SIG-M5 treated with dmso at 0.1 percent for 504 hours (cell line): ENCODE data around the gene ROR2.
"Not testable (repeated sequence)": the region's sequence is repeated elsewhere in the genome, so short reads cannot be mapped to it uniquely, and the experiment has no call there.

Source experiments
- DNase-seq: peaks from one replicate; lab custom pipeline; 2025; ENCODE audit not compliant: unreplicated experiment; lab: John Stamatoyannopoulos, UW

Gene ROR2

DNA sequence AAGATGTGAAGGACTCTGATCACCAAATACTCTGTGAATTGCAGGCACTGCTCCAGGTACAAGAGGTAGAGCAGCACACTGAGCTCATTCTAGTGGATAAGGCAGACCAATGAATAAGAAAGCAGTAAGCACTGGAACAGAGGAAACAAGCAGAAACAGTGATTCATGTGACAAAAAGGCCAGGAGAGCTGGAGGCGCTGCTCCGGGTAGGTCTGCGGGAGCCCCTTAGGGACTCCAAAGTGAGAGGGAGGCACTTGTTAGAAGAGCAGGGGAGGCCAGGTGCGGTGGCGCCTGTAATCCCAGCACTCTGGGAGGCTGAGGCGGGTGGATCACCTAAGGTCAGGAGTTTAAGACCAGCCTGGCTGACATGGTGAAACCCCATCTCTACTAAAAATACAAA is 294.8 kb downstream of the ROR2 start:
- DNase-seq = no peak

DNA sequence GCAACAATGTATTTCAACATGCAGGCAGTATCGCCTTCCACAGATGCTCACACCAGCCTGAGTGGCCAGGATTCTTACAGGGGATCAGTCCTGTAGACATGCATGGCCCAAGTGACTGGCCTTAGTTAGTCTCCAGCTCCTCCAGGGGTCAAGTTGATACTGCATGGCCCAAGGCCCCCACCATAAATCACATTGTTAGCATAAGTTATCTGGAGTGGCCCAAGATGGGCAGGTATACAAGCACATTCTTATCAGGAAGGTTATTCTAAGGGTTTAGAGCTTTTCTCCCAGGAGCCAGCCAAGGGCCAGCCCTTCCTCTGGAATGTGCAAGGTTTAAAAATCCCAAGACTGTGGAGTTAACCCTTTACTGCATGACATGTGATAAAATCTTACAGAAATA is 295.5 kb downstream of the ROR2 start:
- DNase-seq = no peak

GRCh38 chr9:91647371-91647770 is 302.7 kb downstream of the ROR2 start:
- DNase-seq = no peak

GRCh38 chr9:91646702-91647101 is 303.3 kb downstream of the ROR2 start:
- no peak for DNase-seq

GRCh38 chr9:91644433-91644832 is 305.6 kb downstream of the ROR2 start:
- DNase-seq = no peak

DNA sequence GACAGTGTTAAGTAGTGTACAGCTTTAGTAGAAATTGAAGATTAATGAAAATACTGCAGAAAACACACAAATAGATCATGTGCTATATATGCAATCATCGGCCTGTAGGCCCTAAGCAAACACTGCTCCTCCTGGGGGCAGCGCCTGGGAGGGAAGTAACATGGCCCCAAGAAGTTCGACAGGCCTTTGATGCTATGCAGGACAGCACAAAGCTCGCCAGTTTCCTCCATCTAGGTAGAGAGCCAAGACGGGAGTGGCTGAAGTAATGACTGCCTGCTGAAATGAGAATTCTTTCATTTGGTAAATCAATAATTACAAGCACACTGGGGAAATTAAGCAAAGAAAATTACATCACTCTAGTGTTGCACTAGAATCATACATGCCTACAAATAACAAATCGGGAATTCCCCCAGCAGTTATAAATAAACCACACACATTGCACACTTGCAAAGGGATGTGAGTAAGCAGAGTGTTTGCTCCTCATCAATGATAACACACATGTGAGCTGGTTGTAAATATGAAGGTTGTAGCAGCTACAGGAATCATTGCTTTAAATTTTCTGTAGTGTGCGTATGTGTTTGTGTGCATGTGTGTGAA is 306.4 kb downstream of the ROR2 start:
- no peak for DNase-seq

GRCh38 chr9:91642771-91643170 is 307.3 kb downstream of the ROR2 start:
- DNase-seq = no peak

GRCh38 chr9:91640428-91640827 is 309.6 kb downstream of the ROR2 start:
- no peak for DNase-seq

DNA sequence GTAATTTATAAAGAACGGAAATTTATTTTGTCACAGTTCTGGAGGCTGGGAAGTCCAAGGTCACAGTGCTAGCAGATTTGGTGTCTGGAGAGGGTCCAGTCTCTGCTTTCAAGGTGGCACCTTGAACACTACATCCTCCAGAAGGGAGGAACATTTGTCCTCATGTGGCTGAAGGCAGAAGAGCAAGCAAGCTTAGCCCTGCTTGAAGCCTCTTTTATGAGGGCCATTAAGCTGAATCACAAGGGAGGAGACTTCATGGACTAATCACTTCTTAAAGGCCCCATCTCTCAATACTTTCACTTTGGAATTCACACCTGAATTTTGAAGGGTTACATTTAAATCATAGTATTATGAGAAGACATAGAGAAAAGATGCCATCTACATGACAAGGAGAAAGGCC is 311.0 kb downstream of the ROR2 start:
- no peak for DNase-seq

- not testable (repeated sequence) for DNase-seq
Measured at GRCh38 chr9:91634832-91635231, 315.2 kb downstream of the ROR2 start.

- no peak for DNase-seq
Measured at GRCh38 chr9:91629718-91630117, 320.3 kb downstream of the ROR2 start.

GRCh38 chr9:91628892-91629291 is 321.1 kb downstream of the ROR2 start:
- no peak for DNase-seq

DNA sequence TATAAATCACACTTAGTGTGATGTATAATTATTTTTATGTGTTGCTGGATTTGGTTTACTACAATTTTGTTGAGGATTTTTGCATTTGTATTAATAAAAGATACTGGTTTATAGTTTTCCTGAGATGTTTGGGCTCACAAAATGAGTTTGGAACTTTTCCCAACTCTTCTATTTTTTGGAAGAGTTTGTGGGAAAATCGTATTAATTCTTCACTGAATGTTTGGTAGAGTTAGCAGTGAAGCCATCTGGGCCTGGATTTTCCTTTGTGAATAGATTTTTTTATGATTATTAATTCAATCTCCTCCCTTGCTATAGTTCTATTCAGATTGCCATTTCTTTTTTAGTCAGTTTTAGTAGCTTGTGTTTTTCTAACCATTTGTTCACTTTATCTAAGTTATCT is 324.7 kb downstream of the ROR2 start:
- no peak for DNase-seq

- DNase-seq = no peak
Measured at GRCh38 chr9:91623004-91623403, 327.0 kb downstream of the ROR2 start.

- DNase-seq = not testable (repeated sequence)
Measured at GRCh38 chr9:91622121-91622520, 327.9 kb downstream of the ROR2 start.

GRCh38 chr9:91614044-91614443 is 336.0 kb downstream of the ROR2 start:
- DNase-seq = not testable (repeated sequence)

DNA sequence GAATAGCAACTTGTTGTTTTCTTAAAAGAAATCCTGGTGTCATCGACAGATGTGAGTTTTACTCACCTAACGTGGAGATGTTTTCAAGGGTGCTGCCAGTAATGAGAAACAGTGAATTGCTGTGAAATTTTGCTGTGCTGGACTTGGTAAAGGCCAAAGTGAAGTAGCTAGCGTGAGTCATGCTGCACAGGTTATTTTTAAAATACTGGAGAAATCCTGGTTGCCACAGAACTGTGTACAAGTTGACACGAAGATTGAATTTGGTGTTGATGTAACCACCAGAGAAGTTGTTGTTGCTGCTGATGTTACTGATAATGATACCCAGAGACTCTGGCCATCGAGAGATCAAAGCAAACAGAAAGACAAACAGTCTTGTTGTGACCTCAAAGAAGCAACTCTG is 338.4 kb downstream of the ROR2 start:
- no peak for DNase-seq

DNA sequence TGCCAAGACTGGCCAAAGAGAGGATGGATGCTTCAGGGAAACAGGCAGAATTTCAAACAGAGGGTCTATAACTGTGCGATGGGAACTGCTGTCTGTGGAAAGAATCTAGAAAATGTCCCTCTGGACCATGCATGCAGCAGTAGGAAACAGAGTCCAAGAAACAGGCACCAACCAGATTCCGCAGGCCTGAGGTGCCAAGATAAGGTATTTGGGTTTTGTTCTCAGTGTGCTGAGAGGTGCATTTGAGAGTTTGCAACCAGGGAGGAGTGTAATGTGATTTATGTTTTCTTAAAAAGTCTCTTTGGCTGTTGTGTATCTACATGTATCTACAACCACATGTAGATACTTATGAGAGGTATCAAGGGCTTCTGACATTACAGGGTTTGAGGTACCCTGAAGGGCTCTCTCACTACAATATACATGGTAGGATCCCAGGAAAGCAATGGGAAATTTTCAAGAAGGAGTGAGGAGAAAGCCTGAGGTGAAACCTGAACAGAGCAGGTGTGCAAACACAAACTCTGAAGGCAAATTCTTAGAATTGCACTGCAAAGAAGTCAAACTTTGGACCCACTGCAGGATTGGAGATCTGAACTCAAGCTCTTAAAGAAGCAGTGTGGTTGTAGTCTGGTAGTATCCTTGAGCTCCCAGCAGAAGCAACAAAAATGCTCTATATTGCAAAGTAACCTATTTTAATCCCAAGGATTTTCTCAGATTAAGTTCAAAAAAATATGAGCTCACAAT is 343.6 kb downstream of the ROR2 start:
- no peak for DNase-seq

DNA sequence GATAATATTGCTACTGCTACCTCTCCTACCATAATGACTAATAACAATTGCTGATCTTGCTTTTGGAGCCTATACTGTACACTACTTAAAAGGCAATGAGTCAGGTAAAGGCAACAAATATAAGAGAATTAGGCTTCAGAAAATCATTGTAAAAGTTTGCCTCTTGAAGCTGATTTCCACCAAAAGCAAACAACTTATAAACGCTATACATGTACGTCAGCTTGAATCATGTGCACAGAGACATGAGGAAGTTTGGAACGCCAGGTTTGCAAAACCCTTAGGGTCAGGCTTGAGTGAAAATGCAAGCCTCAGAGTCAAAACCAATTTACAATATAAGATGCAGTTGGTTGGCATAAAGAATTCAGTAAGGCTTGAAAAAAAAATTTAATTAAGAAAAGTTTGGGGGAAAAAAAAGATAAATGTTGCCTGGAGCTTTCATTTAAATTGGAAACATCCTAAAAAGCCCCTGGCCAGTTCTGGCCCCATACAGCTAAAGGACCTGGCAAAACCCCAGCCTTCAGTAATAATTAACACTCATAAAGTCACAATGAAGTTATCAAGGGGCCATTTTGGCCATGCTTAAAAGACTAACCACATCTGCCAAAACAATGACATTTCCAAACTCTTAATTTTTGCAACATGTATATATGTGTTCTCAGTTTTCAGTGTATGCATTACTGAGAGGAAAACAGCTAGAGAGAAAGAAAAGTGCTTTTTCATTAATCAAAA is 345.4 kb downstream of the ROR2 start:
- no peak for DNase-seq

- DNase-seq = no peak
Measured at GRCh38 chr9:91603932-91604331, 346.1 kb downstream of the ROR2 start.

DNA sequence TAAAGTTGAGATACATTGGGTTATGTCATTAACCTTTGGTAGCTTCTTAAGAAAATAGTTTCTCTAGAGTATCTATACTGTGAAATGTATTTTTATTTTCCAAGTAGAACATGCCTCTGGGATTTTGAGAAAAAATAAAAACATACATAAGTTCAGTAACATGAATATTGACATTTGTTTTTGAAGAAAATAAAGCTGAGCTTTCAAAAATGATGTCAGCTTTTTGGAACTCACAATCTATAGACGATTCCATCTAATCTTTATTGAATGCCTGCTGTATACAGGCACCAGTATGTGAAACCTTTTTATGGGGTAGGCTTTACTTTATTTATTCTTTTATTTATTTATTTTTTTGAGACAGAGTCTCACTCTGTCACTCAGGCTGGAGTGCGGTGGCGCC is 350.5 kb downstream of the ROR2 start:
- no peak for DNase-seq

- DNase-seq = no peak
Measured at GRCh38 chr9:91591627-91592026, 358.4 kb downstream of the ROR2 start.
